Measurements from ENCODE around the gene ADAM29. TPM values are rescaled to one million over a fixed set of nuclear protein-coding genes. Genes with fewer than 3 reads are reported as not detected.

The ADAM29 gene
- total RNA-seq, 4 donors from 2014 or later: not detected

DNA sequence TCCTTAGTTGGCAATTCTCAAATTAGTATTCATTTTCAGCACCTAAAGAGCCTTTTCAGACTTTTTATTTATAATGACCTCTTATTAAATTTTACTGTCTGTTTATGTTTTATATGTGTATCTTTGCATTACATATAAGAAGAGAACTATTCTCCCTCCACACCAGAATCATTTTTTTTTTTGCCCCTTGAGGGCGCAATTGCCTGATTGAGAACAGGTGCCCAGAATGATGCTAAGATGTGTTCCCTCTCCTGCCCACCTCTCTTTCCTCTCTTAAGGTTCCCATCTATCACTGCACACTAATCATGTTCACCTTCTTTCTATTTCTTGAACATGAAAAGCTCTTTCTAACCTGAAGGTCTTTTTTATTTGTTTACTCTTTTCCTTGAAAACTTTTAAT is 44.2 kb upstream of the ADAM29 start:
- Histone ChIP-seq H3K27ac (no peak overlapping the region), H3K4me1 (no peaks in the 10 kb centered on the region), H3K27me3 (no peaks in the 10 kb centered on the region), H3K9me3 (no peaks in the 10 kb centered on the region), H3K36me3 (no peaks in the 10 kb centered on the region), H3K4me3 (no peak overlapping the region)
- no peak for ATAC-seq
- in situ Hi-C loops (cut with MboI; ENCODE audit: low sequenced_read_pairs in 4 of 4) (no loop called here), intact Hi-C loops (cut with DNase I; ENCODE audit: low total_unique reads) (no loop called here)
- no peak for TF ChIP-seq POLR2A (IDR thresholded peaks at IDR 0.05)
- TF ChIP-seq, protein P1, sequence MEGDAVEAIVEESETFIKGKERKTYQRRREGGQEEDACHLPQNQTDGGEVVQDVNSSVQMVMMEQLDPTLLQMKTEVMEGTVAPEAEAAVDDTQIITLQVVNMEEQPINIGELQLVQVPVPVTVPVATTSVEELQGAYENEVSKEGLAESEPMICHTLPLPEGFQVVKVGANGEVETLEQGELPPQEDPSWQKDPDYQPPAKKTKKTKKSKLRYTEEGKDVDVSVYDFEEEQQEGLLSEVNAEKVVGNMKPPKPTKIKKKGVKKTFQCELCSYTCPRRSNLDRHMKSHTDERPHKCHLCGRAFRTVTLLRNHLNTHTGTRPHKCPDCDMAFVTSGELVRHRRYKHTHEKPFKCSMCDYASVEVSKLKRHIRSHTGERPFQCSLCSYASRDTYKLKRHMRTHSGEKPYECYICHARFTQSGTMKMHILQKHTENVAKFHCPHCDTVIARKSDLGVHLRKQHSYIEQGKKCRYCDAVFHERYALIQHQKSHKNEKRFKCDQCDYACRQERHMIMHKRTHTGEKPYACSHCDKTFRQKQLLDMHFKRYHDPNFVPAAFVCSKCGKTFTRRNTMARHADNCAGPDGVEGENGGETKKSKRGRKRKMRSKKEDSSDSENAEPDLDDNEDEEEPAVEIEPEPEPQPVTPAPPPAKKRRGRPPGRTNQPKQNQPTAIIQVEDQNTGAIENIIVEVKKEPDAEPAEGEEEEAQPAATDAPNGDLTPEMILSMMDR (IDR thresholded peaks at IDR 0.05 in 4 of 5, conservative IDR thresholded peaks at IDR 0.05 in 1 of 5): no peak
- DNase-seq: no peak

DNA sequence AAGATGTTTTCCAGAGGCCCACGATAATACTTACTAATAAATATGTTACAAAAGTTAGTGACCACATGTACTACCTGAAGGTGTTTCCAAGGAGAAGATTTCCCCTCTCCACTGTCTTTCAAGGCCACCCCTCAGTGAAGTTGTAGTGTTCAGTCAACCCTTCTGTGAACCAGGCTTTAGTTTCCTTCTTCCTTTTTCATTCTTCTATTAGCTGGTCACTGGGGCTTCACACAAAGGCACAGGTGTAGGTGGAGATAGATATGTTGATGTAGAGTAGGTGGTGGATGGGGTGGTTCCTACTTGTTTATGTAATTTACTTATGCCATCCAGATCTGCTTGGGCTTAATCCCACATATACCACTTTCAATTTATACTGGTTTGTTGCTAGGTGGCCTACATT is 43.3 kb upstream of the ADAM29 start:
- Histone ChIP-seq H3K9me3 (no peaks in the 10 kb centered on the region), H3K4me3 (no peak overlapping the region), H3K36me3 (no peaks in the 10 kb centered on the region), H3K4me1 (no peaks in the 10 kb centered on the region), H3K27me3 (no peaks in the 10 kb centered on the region), H3K27ac (no peak overlapping the region)
- DNase-seq: no peak
- intact Hi-C loops (cut with DNase I; ENCODE audit: low total_unique reads) (no loop called here), in situ Hi-C loops (cut with MboI; ENCODE audit: low sequenced_read_pairs in 4 of 4) (no loop called here)
- no peak for TF ChIP-seq POLR2A (IDR thresholded peaks at IDR 0.05)
- TF ChIP-seq, protein P1 (IDR thresholded peaks at IDR 0.05 in 4 of 5, conservative IDR thresholded peaks at IDR 0.05 in 1 of 5): no peak
- ATAC-seq: no peak

DNA sequence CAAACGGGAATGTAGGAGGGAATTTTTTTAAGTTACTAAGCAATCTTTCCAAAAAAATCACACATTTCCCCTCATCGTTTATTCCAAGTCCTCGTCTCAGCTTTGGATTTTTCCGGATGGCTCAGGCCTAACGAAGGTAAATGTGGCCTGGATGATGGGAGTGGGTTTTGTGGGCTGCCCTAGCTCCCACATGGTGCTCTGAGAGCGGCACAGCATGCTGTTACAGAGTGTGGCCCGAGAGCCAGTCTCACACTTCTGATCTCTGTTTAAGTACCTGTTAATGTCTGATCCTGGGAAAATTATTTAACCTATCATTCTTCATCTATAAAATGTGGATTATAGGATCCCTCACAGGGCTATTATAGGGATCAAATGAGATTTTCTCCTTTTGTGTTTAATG is 38.2 kb upstream of the ADAM29 start:
- intact Hi-C loops (cut with DNase I; ENCODE audit: low total_unique reads) (no loop called here), in situ Hi-C loops (cut with MboI; ENCODE audit: low sequenced_read_pairs in 4 of 4) (no loop called here)
- no peak for TF ChIP-seq POLR2A (IDR thresholded peaks at IDR 0.05)
- TF ChIP-seq, protein P1 (IDR thresholded peaks at IDR 0.05 in 4 of 5, conservative IDR thresholded peaks at IDR 0.05 in 1 of 5): no peak
- Histone ChIP-seq H3K4me3 (no peak overlapping the region), H3K27me3 (no peaks in the 10 kb centered on the region), H3K36me3 (no peaks in the 10 kb centered on the region), H3K9me3 (no peaks in the 10 kb centered on the region), H3K27ac (no peak overlapping the region), H3K4me1 (no peaks in the 10 kb centered on the region)
- DNase-seq (no peak), ATAC-seq (no peak)

DNA sequence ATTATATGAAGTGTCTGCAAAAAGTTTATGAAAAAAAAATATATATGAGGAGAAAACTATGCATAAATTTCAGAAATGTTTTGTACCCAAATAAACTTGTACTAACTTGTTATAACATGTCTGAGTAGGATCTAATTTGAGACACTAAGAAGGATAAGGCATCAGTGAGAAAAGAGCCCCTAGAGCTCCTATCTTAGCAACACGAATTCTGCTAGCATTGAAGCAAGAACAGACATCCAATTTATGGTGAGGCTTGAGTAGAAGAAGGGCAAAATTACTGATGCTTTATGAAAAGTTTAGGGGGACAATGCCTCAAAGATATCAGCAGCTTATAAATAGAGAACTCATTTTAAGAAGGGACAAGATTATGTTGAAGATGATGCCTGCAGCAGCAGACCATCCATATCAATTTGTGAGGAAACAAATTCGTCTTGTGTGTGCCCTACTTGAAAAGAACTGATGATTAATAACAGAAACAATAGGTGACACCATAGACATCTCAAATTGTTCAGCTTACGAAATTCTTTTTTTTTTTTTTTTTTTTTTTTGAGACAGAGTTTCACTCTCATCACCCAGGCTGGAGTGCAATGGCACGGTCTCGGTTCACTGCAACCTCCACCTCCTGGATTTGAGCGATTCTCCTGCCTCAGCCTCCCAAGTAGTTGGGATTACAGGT is 35.7 kb upstream of the ADAM29 start:
- Histone ChIP-seq H3K4me3 (no peak overlapping the region), H3K27me3 (no peaks in the 10 kb centered on the region), H3K27ac (no peak overlapping the region), H3K9me3 (no peaks in the 10 kb centered on the region), H3K36me3 (no peaks in the 10 kb centered on the region), H3K4me1 (no peaks in the 10 kb centered on the region)
- intact Hi-C loops (cut with DNase I; ENCODE audit: low total_unique reads) (no loop called here), in situ Hi-C loops (cut with MboI; ENCODE audit: low sequenced_read_pairs in 4 of 4) (no loop called here)
- ATAC-seq (no peak), DNase-seq (no peak)
- TF ChIP-seq POLR2A (IDR thresholded peaks at IDR 0.05): no peak
- TF ChIP-seq, protein P1 (IDR thresholded peaks at IDR 0.05 in 4 of 5, conservative IDR thresholded peaks at IDR 0.05 in 1 of 5): no peak

DNA sequence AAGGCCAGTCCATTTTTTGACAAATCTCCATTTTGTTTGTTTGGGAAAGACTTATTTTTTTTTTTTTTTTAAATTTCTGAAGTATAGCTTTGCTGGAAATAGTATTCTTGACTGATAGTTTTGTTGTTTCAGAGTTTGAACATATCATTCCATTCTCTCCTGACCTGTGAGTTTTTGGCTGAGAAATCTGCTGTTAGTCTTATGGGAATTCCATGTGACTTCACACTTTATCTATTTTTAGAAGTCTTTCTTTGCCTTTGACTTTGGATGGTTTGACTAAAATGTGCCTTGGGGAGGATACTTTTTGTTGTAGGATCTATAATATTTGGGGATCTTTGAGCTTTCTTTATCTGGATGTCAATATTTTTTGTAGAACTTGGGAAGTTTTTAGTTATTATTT is 10.7 kb upstream of the ADAM29 start:
- no peak overlapping the region for H3K27ac ChIP-seq
- H3K36me3 ChIP-seq: no peaks in the 10 kb centered on the region
- DNase-seq (no peak), ATAC-seq (no peak)
- no peaks in the 10 kb centered on the region for H3K4me1 ChIP-seq
- intact Hi-C loops (cut with DNase I; ENCODE audit: low total_unique reads) (no loop called here), in situ Hi-C loops (cut with MboI; ENCODE audit: low sequenced_read_pairs in 4 of 4) (no loop called here)
- H3K27me3 ChIP-seq: no peaks in the 10 kb centered on the region
- H3K9me3 ChIP-seq: no peaks in the 10 kb centered on the region
- TF ChIP-seq, protein P1 (IDR thresholded peaks at IDR 0.05 in 4 of 5, conservative IDR thresholded peaks at IDR 0.05 in 1 of 5): no peak
- no peak for TF ChIP-seq POLR2A (IDR thresholded peaks at IDR 0.05)
- H3K4me3 ChIP-seq: no peak overlapping the region

Data from gastrocnemius medialis (tissue), 4 donors.